Stimulated activated CD4-positive, alpha-beta T cell treated with anti-CD3 and anti-CD28 coated beads, Interleukin-15, amount 100 ng/mL, for 24 hours (primary cell): Measurements from ENCODE around the gene SOCS6.
"Not testable (repeated sequence)": the region's sequence is repeated elsewhere in the genome, so short reads cannot be mapped to it uniquely, and the experiment has no call there.

Experiments
- DNase-seq: peaks from one replicate; pipeline ENCODE4 v3.0.0-alpha.2; 2020

SOCS6 gene

DNA sequence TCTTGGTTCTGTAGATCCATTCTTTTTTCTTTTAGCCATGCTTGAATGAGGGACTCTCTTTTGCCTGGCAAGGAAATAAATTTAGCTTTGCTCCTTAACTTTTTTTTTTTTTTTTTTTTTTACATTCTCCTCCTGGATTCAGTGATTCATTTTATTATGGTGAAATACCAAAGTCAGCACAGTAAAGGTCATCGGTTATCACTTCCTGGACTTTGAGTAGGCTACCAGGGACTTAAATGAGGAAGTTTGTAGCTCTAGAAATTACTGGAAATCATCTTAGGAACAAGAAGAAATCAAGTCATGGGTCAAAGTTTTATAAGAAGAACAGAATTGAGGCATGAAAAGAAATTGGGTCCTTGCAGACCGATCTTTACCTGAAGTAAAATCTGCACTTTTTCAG, 75.0 kb downstream of the SOCS6 start:
- DNase-seq = no peak

DNA sequence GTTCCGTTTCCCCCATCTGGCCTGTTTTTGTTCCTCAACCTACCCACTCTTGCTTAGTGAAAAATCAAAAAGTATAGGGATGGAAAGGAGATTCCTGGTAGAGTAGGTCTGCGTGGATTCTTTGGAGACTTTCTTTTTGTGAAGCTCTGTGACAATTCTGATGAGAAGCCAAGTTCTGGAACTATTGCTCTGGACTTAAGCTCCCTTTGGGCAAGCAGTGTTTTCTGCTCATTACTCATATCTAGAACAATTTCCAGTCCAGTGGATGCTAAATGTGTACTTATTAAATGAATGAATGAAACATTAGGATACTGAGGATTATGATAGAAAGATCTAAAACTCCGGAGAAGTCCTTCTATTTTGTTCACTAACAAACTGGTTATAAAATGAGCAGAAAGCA, 76.5 kb downstream of the SOCS6 start:
- DNase-seq = no peak

DNA sequence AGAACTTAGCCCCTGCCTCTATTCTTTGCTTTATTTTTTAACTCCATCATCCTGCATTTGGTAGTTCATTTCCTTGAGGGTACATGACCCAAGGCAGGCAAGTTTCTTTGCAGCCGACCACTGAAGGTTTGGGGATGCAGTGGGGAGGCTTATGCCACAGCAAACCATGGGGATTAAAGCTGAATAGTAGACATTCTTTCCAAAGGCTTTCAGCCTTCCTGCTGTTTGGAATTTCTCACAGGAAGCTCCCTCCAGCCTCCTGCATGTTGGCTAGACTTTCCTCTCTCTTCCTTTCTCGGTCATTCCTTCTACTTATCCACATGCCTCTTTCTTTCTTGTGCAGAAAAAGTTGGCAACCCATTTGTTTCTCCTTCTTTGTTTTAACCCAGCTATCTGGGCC, 77.3 kb downstream of the SOCS6 start:
- no peak for DNase-seq

DNA sequence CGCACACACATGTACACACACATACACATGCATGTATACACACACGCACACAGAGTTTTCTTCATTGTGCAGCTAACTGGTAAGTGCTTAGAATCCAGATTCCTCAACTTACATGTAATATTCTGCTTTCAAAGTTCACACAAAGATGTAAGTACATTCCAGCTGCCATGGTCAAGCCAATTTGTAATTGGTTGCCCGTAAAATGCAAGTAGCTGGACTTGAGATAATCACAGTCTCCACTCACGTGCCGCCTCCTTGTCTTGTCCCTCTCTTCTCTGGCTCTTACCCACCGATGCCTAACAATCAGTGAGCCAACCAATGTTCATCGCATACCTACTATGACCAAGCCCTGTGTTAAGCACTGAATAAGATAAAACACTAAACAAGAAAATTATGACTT, 77.8 kb downstream of the SOCS6 start:
- no peak for DNase-seq

DNA sequence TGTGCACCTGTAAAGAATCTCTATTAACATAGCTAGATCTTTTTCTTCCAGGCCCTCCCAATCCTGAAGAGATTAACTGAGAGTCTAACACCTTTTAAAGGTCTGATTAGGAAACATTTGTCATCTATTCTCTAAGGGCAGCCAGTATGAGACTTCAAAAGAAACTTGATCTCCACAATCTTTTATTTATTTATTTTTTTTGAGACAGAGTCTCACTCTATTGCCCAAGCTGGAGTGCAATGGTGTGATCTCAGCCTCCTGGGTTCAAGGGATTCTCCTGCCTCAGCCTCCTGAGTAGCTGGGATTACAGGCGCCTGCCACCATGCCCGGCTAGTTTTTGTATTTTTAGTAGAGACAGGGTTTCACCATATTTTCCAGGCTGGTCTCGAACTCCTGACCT, 78.5 kb downstream of the SOCS6 start:
- not testable (repeated sequence) for DNase-seq

DNA sequence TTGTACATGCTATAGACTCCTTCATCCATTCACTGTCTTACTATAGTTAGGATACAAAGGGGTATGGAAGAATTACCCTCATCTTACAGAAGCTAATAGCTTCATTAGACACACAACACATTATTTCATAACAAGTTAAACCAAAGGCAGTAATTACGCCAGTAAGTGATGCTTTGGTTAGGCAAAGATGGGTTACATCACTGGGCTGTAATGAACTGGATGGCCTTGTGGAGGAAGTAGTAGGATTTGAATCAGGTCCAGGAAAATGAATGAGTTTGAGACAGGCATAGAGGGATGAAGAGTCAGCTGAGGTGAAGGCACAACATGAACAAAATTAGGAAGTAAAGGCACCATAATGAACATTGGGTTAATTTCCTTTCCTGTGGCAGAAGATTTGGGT, 80.1 kb downstream of the SOCS6 start:
- DNase-seq = no peak

DNA sequence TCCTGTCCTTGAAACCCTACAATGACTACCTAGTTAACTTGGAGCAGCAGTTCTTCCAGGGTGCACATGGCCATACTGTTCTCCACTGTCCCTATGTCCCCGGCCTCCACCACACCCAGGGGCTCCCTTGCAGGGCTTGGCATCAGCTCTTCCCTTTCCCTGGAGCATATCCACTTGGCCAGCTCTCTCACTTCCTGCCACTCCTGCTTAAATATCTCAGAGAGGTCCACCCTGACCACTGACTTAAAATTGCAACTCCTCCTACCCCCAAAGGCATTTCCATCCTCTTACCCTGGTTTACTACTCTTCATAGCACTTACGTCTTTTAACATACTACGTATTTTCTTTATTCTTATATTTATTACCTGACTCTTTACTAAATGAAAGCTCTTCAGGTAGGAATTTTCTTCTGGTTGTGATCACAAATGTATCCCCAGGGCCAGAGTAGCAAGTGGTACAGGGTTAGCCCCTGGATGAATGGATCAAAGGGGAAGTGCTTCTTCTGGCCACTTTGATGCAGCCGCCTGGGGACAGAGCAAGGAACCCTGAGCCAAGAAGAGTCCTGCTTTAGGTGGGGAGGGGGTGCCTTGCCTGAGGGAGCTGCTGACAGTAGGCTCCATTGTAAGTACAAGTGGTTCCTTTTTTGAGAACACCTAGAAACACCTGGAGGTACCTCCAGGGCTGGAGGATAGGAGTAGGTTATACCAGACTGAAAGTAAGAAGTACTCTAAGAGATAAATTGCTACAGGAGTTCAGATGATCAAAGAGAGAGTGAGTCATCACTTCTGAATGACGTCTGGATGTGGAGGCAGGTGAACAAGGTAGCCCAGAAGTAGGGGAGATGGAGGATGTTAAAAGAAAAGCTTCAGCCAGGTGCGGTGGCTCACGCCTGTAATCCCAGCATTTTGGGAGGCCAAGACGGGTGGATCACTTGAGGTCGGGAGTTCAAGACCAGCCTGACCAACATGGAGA, 82.2 kb downstream of the SOCS6 start:
- no peak for DNase-seq

DNA sequence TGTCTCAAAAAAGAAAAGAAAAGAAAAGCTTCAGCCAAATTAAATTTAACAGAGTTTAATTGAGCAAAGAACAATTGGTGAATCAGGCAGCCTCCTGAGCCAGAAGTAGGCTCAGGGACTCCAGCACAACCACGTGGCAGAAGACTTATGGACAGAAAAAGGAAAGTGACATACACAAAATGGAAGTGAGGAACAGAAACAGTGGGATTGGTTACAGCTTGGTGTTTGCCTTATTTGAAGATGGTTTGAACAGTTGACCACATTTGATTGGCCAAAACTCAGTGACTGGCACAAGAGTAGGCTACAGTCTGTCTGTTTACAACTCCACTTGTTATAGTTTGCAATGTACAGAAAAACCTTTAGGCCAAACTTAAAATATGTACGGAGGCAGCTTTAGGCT, 83.1 kb downstream of the SOCS6 start:
- no peak for DNase-seq

DNA sequence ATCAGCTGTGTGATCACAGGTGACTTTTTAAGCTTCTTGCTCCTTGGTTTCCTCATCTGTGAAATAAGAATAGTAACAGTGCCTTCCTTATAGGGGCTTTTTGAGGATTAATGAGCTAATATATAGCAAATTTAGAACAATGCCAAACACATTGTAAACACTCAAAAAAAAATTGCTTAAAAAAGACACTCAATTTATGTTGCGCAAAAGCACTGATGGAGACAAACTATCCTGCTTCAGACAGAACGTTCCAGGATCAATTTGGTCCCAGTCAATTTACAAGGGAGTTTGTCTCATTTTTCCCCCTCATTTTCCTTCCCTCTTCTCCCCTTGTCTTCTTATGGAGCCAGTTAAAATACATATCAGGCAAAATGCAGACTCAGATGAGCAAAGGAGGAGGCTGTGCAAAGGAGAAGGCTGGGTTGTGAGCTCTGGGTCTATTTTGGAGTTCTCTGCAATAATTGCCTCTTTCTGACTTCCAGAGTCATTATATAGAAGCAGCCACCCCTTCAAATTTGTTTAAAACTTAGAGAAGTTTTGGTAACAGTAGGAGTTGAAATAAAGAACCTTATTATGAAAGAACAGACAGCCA, 83.7 kb downstream of the SOCS6 start:
- no peak for DNase-seq

DNA sequence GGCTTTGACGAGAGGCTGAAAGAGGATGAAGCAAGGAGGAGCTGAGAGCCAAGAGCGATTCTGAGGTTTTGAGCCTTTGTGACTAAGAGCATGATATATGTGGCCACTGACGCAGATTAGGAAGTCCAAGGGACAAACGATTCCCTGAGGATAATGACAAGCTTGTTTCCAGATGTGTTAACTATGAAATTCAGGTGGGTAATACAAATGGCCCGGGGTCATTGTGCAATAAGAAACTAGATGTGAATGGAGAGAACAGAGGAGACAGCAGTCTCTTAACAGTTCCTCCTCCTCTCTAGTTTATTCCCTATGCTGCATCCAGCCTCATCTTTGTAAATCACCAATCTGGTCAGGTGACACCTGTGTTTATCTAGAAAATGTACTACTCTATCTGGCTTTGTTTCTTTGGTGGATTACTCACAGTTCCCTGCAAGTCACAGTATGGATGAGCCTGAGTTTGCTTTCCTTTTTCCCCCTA, 84.2 kb downstream of the SOCS6 start:
- no peak for DNase-seq

DNA sequence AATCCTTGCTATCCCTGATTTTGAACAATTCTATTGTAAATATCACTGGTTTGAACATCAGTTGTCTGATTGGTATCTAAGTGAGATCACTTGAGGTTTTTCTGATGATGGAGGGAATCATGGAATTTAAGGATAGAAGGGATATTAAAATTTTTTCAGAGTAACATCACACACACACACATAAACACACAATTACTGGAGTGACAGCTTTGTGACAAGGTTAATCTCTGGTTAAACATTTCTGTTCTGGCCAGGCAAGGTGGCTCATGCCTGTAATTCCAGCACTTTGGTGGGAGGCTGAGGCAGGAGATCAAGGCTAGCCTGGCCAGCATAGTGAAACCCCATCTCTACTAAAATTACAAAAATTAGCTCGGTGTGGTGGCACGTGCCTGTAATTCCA, 85.3 kb downstream of the SOCS6 start:
- DNase-seq = no peak

DNA sequence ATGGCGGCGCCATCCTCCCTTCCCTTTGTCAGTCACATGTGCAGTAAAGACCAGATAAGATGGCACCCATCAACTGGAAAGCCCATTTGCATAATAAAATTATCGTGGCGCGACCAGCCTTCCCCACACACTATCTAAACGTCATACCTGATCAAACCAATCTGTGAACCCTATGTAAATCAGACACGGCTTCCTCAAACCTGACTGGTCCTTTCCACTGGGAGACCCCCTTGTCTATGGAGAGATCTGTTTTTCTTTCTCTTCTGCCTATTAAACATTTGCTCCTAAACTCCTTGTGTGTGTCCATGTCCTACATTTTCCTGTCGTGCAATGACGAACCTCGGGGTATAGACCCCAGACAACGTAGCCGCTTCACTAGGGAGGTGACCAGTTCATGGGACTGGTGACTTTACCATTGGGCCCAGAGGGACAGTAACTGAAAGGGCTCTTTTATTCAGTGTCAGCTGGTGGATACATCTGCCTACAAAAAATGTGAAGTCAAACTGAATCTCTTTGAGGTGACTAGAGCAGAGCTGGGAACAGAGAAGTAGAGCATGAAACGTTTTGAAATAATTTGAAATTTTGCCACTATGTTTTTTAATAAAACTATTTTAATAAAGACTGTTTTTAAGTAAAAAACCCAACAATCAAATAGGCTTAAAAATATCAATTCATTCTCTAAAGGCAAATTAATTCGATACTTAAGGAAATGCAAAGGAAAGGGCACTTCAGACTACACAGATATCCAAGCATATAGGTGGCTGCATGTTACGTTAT, 87.5 kb downstream of the SOCS6 start:
- no peak for DNase-seq

DNA sequence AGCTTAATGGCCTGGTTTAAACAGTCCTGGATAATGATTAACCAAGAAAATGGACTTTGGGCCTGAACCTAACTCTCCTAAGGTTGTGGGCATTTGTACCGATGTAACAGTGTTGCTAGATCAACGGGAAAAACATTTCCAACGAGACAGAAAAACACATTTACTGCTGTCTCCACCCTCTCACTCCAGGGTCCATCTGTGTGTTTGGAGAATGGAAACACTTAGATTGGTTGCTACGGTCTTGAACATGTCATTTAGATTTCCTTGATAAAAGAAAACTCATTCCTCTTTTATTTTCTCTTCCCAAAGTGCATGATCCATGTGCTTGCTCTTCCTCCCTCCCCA, 88.0 kb downstream of the SOCS6 start:
- no peak for DNase-seq

DNA sequence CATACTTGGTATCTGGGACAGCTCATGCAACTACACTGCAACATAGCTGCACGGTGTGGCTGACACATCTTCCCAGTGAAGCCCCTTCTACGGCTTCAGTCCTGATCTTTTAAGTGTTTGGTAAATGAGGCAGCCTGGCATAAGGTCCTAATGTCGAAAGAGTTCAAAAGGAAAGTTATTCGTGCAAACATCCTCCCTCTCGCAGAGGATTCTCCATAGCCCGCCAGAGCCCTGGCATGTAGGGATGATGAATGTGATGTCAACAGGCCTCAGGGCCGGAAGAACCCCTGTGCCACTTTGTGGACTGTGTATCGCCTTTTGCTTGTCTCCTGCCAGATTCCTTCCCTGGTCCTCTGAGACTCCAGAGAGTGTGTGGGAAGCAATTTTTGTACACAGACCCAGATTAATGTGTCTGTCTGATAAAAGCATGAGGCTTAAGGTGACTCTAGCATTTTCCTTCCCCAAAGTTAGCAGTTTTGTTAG, 88.5 kb downstream of the SOCS6 start:
- DNase-seq = no peak

DNA sequence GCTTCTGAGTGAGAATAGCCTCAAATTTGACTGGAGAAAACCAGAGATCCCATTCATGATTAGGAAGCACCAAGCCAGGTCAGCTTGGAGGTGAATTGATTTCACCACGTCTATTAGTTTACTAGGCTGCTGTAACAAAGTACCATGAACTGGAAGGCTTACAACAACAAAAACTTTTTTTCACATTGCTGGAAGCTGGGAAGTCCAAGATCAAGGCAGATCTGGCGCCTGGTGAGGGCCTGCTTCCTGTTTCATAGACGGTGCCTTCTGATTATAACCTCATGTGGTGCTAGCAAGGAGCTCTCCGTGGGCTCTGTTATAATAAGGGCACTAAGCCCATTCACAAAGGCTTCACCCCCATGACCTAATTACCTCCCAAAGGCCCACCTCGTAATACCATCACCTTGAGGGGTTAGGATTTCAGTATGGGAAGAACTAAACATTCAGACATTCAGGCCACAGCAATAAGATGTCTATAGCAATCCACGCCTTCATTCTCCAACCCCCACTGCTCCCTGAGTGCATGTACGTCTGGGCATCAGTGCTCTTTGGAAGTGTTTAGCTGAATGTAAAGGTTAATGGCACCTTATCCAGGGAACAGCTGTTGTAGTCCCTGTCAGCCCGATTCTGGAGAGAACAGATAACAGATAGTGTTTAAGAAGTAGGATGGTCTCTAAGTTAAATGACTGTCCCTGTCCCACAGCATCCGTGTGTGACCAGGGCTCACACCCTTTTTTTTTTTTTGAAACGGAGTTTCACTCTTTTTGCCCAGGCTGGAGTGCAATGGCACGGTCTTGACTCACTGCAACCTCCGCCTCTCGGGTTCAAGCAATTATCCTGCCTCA, 89.2 kb downstream of the SOCS6 start:
- no peak for DNase-seq
